NAMALWA (cell line): ENCODE results near the gene RAB6B.

Source experiments
- DNase-seq: peaks from one replicate; pipeline ENCODE4 v3.0.0-alpha.2; 2015; ENCODE audit warnings: low spot score

RAB6B gene

DNA sequence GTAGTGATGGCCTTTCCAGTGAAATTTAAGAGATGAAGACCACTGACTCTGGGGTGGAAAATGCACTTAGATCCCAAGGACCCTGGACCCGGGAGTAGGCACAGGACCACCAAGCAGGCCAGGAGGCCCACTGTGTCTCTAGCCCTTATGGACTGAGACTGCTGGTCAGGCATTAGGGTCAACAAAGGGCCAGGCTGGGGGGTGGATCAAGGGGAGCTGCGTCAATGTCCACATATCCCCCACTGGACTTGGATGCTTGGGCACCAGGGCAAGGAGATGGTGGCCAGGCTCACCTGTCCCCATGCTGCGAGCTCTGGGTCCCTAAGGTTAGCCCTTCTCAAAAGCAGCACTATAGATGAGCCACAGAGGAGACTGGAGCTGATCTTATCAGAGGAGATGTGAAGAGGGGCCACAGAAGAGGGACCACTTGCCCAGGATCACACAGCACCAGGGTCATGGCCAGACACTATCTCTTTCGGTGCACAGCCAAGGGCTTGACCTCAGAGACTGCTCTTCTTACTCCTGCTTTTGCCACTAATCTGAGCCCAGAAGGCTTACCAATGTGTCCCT, 14.7 kb downstream of the RAB6B start:
- no peak for DNase-seq

DNA sequence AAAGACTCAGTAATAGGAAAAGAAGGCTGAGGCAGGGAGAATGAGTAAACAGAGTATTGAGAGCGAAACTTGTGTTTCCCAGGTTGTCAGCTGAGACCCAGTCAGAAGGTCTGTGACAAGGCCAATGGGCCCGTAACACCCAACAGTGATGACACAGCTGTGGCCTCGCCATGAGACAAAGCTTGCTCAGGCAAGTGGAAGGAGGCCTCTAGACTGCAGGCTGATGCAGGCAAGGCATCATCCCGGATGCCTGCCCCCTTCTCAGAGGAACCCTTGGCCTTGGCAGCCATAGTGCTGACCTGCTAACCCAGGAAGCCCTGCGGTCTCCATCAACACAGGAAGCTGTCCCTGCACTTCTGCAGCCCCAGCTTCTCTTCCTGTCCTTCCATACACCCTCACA, 15.4 kb downstream of the RAB6B start:
- DNase-seq = no peak

DNA sequence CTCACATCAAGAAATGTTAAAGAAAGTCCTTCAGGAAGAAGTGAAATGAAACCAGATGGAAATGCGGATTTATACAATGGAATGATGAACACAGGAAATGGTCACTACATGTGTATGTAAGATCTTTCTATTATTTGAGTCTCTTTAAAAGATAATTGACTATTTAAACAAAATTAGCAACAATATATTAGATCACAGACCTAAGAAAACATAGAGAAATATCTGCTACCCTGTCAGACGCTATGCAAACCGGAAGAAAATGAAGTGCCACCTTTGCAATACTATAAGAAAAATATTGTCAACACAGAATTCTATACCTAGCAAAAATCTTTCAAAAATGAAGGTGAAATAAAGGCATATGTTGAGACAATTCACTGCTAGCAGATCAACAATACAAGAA, 17.2 kb downstream of the RAB6B start:
- no peak for DNase-seq

DNA sequence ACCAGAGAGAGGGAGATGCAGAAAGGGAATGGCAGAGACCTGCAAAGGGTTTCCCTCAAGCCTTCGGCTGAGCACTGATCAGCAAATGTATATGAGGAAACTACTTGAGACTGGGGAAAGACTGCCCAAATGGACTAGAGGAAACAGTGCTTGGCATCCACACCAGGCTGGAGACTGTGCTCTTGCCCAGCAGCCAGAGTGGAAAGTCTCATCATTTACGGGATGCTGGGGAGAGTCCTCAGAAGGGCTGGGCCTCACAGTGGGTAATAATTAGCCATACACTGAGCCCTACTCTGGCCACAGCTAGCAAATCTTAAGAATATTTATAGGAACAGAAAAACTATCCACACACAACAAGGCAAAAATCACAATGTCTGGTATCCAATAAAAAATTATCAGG, 18.5 kb downstream of the RAB6B start:
- no peak for DNase-seq

DNA sequence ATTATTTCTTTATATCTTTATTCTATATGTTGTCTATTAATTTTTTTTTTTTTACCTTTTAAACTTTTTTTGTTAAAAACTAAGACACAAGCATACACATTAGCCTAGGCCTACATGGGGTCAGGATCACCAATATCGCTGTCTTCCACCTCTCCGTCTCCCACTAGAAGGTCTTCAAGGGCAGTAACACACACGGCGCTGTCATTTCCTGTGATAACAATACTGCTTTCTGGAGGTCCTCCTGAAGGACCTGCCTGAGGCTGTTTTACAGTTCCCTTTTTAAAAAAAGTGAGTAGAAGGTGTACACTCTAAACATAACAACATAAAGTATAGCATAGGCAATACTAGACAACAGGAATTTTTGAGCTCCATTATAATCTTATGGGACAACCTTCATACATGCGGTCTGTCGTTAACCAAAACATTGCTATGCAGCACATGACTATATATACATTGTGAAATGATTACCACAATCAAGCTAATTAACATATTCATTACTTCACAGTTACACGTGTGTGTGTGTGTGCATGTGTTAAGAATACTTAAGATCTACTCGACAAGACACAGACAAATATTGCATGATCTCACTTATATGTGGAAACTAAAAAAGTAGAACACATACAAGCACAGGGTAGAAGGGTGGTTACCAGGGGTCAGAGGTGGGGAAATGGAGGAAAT, 20.8 kb downstream of the RAB6B start:
- DNase-seq = no peak

DNA sequence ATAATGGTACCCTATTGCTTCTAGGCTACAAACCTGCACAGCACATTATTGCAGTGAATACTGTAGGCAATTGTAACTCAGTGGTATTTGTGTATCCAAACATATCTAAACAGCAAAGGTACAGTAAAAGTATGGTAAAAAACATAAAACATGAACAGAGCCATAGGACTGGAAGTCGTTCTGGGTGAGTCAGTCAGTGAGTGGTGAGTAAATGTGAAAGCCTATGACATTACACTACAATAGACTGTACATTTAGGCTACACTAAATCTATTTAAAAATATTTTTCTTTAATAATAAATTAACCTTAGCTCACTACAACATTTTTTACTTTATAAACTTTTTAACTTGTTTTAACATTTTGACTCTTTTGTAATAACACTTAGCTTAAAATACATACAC, 21.3 kb downstream of the RAB6B start:
- DNase-seq = no peak

DNA sequence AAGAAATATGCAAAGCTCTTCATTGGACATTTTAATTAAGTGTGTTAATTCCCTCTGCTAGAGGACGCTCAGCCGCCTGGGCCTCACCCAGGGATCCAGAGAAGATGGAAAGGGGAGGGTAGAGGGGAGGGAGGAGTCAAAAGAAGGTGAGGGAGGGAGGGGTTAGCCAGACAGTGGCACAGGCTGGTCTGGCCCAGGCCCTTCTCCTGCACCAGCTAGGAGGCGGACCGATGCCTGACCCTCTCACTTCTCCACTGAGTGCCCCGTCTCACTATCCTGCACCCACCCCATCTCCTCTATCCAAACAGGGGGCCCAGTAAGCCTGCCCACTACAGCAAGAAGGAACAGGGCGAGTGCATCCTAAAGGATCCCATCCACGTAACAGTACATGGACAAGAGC, 22.9 kb downstream of the RAB6B start:
- DNase-seq = no peak

DNA sequence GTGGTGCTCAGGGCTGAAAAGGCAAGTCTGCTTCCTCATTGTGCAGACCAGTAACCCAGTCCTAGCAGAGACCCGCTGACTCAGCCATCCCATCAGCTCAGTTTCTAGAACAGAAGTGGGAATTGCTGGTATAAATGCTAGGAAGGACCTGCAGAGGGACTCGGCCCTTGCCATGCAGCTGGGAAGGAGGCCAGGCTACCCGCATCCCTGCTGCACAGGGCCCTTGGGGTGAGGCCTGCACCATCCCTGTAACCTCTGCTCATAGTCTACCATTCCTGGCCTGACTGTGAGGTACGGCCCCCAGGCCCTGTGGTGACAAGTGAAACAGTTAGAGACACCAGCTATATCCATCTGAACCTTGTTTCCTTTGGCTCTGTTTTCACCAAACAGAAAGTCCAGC, 23.5 kb downstream of the RAB6B start:
- no peak for DNase-seq

DNA sequence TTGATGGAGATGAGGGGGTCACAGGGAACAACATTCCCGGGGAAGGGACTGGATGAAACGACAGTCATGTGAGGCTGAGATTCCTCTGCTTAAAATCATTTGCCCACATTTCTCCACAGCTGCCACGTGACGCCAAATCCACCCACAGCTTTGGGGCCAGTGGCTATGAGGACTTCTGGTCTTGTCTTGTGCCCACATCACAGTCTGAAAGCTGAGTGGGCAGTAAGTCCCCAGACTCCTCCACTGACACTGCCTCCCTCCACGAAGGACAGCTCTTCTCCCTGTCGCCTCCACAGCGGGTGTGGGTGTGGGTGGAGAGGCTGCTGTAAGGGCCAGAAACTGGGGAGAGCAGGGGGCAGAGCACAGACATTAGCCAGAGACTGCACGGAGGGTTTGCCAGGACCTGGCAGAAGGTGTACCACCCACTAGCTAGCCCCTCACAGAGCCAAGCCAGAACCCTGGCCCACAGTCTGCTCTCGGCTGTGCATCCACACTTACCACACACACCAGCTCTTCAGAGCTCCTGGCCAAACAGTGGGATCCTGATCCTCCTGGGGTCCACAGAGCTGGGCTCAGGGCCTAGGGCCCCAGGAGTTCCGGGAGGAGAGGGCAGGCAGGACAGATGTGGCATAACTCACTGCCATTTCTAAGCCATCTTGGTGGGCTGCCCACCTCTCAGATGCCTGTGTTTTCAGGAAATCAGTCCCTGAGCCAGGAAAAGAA, 24.2 kb downstream of the RAB6B start:
- DNase-seq = no peak

DNA sequence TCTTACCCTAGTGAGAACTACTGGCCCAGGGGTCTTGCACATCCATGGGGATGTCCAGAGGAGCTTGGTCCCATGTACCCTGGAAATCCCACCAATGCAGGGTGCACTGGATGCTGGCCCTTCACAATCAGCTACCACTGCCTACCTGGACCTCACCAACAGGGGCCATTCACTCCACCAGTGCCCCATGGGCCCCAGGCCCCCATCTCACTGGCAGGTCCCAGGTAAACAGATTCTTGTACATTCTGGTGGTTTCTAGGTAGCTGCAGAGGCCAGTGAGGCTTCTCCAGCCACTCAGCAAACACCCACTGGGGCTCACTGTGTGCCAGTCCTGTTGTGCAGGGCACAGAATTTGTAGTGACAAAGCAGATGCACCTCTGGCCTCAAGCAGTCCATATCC, 24.9 kb downstream of the RAB6B start:
- DNase-seq = no peak

DNA sequence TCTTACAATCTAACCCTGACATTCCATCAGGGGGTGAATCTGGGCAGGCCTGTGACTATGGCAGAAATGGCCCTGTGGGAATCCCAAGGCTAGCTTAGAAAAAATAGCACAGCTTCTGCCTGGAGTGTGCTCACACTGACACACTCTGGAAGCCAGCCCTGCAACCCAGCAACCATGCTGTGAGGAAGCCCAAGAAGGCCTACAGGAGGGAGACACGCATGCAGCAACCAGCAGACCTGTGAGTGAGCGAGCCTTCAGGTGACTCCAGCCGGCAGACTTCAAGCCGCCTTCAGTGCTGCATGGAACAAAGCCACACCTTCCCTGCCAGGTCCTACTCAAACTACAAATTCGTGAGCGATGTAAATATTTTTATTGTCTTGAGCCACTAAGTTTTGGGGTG, 26.1 kb downstream of the RAB6B start:
- DNase-seq = no peak

DNA sequence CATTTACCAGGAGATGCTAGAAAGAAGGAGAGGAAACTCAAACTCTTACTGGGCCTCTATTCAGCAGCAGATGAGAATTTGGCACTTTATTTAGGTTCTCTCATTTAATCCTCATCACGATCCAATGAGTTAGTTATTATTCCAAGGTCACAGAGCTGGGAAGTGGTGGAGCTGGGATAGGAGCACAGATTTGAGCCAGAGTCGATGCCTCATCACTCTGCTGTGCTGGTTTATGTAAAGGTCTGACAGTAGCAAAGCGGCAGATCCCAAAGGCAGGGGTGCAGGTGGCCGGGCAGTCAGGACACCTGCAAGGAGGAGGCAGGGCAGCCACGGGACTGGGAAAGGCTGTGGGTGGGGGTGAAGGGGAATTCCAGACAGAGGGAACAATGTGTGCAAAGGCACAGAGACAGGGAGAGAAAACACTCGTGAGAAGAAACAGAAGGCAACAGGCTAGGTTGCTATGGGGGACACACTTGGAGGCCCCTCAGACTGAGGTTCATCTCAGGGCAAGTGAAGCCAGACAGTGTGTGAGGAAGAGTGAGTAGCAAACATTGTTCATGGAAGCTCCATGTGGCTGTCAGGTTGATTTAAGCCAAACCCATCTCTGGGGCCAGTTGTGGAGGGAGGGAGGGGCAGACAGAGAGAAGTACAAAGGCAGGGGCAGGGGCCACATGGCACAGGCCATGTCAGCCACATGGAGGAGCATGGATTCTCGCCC, 26.8 kb downstream of the RAB6B start:
- no peak for DNase-seq

DNA sequence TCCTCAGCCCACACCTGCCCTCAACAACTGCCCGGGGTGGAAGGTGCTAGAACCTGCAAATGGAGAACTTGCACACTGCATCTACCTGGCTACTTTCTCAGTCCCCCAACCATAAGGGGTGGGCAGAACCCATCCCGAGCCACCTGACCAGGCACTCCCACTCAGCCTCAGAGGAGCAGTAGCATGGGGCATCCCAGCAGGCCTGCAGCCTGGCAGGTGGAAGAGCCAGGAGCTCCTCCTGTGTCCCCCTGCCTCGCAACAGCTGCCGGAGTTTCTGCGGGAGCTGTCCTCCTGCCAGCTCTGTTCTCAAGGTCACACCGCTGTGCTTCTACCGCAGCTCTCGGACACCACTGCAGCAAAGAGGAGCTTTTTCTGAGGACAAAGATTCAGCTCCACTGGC, 27.5 kb downstream of the RAB6B start:
- no peak for DNase-seq

DNA sequence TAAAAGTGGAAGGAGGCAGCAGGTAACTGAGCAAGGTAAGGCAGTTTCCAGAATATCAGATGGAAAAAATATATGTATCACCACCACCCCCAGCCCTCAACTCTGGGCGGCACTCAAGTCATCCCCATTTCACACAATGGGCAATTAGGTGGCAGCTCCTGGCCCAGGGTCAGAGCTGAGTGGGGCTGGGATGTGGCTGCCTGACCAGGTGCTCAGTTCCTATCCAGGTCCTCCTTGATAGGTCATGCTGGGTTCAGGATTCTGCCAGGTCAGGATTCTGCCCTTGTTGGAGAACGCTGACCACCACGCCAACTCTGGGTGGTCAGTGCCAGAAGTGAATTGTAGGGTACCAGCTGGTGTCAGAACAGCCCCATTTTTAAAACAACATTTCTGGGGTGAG, 29.5 kb downstream of the RAB6B start:
- no peak for DNase-seq

DNA sequence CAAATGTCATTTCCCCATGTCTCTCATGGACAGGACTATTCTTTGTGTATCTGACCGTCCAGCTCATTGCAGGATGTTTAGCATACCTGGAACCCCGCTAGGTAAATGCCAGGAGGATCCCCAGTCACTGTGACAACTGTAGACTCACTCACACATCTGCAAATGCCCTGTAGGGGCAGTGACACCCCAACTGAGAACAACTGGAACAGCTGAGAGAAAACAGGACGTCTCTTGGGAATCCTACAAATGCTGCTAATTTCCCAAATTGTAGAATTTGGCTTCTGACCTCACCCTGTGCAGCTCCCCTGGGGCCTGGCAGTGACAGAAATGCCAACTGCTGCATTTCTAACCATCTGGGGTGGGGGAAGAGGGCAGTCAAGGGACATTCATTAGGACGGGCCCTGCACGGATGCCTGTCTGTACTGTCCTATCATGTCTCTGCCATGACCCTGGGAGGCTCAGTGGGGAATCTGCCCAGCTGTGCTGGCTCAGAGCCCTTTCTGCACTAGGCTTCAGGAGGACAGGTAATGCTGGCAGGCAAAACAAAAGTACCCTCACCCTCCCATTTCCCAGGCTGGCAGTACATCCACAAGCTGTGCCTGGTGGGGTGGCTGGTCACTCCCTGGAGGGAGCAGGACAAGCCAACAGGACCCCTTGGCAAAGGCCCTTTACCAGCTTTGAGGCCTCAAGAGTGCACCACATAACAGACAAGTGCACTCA, 30.4 kb downstream of the RAB6B start:
- no peak for DNase-seq

DNA sequence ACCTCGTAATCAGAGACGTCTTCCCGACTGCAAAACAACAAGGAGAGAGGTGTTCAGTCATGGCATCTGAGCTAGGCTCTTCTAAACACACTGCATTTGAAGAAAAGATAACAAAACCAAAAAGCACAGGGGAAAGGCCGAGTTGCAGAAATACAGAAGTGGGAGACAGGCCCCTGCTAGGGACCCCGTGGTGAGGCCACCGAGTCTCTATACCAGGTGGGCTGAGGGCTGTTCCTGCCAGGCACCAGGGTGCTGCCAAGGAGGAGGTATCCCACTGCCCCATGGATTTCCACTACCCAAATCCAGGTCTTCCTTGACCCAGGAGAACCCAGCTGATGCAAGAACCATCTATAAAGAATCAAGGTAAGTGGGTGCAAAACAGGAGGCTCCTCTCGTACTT, 31.1 kb downstream of the RAB6B start:
- DNase-seq = no peak

DNA sequence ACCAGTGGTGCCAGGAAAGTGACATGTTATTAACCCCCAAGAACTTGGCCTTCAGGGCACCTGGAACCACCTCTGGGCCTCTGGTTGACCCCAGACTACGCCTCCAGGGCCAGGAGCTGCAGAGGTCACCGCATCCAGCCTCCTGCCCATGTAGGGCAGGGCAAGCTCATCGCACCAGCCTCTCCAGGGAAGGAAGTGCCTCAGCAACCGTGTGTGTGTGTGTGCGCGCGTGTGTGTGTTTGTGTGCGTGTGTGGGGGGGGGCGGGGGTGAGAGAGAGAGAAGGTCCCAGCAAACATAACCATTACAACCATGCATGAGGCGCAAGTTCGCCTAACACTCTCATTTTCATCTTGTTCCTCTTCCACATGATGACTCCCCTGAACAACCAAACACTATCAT, 31.8 kb downstream of the RAB6B start:
- DNase-seq = no peak

DNA sequence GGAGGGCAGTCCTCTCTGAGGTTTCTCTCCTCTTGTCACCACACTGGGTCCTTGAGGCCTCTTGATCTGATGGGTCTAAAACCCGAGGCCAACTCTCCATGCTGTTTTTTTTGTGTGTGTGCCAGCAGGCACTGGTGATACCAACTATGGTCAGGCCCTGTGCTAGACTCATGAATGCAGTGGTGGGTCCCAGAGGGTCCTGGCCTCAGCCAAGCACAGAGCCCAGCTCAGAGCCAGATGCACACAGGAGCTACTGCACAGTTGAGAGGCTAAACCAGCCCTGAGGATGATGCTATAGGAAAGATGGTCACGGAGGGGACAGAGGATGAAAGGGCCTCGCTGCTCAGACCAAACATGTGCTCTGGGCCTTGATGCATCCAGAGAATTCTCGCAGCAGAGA, 33.5 kb downstream of the RAB6B start:
- DNase-seq = no peak

DNA sequence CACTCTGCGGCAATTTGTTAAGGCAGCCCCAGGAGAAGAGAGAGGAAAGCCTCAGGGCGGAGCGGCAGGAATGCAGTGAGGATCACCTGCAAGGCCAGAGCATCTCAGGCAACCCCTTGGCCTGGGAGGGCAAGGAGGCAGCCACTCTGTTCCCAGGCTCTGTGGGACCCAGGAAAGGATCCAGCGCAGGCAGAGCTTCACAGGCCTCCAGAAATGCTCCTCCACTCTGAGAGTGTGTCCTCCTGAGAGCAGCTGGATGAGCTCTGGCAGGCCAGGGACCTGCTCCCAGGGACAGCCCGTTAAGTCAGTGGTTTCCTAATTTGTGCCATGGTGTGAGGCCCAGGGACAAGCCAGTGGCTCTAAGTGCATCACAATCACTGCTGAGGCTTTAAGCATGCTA, 35.2 kb downstream of the RAB6B start:
- no peak for DNase-seq

DNA sequence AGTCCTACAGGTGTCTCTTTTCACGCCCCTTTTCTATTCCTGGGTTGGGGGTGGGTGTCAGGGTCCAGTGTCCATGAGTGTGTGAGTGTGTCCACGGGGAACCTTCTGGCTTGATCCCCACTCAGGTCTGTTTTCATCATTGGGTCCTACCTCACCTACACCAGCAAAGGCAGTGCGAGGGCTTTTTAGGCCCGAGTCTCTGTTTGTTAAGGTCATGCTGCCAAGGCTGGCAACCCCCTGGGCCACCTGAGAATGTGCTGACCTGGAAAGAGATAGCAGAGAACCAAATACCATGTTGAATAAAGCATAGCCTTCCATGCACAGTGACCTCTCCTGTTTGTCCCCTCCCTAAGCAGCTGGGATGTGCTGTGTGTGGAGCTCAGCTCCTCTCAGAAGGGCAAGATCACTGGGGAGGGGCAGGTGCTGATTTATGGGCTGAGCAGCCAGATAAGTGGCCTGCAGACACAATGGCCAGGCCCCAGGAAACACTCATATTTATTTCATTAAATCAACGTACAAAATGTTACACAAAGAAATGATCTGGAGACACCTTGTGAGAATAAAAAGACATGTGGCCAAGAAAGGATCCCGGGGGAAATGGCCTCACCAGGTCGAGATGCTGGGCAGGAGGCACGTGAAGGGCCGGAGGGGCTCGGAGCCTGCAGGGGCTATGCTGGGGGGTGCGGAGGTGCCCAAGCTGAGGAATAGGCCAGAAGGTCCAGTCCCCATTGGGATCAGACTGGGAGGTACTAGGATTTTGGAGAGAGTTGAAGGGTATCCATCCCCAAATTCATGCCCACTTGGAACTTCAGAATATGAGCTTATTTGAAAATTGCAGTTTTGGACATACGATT, 36.1 kb downstream of the RAB6B start:
- DNase-seq = no peak

DNA sequence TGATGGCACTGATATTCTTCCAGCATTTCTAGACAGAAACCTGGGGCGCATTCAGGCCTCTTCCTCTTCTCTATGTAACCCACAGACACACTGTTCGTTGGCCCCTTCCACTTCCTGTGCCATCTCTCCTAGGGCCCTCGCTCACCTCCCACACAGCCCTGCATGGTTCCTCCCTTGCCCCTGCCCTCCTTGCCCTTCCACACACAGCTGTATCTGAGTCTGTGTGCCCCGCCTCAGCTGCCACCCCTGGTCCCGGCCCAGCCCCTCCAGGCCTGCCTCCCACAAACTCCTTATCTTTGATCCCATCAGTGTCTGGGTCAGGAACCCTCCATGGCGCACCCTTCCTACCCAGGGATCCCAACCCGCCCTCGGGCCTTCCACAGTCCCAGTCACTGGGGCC, 37.9 kb downstream of the RAB6B start:
- no peak for DNase-seq

DNA sequence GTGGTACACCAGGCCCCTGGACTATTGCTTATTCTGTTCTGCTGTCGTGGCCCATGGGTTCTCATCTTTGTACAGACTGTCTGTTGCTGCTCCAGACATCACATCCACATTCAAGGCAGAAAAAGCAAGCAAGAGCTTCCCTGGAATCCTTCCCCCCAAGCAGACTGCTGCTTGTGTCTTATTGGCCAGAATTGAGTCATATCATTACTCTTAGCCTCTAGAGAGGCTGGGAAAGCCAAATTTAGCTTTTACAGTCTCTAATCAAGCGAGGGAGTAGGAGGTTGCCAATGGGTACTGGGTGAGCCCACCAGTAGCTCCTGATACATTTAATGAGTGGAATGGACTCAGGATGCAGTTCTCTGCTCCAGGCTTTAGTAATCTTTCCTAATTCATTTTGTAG, 39.4 kb downstream of the RAB6B start:
- no peak for DNase-seq
